ENCODE measurements around the gene MAD1L1.

DNA sequence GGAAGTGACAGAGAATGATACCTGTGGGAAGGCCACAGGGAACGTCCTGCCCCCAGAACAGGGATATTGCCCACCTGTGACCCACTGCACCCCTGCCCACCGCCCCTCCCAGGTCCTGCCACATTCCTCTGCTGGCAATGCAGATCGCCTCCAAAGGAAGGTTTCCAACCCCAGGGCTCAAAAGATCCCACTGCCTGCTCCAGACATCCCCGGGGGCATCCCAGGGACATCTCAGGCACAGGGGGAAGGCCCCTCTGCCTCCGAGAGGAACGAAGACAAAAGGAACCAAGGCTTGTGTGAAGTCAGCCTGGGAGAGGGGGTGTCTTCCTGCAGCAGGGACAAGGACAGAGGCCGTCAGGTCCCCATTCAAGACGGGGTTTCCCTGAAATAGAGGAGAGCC, 37.8 kb upstream of the MAD1L1 start:
- no peak for TF ChIP-seq EZH2 (IDR thresholded peaks at IDR 0.05; ENCODE audit: borderline replicate concordance, low read depth, low read length, severe bottlenecking)
- TF ChIP-seq, protein P1, sequence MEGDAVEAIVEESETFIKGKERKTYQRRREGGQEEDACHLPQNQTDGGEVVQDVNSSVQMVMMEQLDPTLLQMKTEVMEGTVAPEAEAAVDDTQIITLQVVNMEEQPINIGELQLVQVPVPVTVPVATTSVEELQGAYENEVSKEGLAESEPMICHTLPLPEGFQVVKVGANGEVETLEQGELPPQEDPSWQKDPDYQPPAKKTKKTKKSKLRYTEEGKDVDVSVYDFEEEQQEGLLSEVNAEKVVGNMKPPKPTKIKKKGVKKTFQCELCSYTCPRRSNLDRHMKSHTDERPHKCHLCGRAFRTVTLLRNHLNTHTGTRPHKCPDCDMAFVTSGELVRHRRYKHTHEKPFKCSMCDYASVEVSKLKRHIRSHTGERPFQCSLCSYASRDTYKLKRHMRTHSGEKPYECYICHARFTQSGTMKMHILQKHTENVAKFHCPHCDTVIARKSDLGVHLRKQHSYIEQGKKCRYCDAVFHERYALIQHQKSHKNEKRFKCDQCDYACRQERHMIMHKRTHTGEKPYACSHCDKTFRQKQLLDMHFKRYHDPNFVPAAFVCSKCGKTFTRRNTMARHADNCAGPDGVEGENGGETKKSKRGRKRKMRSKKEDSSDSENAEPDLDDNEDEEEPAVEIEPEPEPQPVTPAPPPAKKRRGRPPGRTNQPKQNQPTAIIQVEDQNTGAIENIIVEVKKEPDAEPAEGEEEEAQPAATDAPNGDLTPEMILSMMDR (IDR thresholded peaks at IDR 0.05; ENCODE audit: borderline replicate concordance, extremely low read depth, low read length, poor library complexity, severe bottlenecking) = no peak

All from DND-41 (cell line).